ENCODE measurements around the gene COX6B1.
"Not testable (repeated sequence)": the region's sequence is repeated elsewhere in the genome, so short reads cannot be mapped to it uniquely, and the experiment has no call there.

Gene COX6B1

GRCh38 chr19:35636651-35637050 lies 11.5 kb upstream of the COX6B1 start:
- DNase-seq: no peak

DNA sequence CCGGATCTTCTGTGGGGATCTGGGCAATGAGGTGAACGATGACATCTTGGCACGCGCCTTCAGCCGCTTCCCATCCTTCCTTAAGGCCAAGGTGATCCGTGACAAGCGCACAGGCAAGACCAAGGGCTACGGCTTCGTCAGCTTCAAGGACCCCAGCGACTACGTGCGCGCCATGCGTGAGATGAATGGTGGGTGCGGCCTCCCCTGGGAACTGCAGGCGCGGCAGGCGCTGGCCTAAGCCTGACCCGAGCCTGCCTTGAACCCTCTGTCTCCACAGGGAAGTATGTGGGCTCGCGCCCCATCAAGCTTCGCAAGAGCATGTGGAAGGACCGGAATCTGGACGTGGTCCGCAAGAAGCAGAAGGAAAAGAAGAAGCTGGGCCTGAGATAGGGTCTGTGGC lies 11.0 kb upstream of the COX6B1 start:
- no peak for DNase-seq

GRCh38 chr19:35639321-35639639 lies 8.8 kb upstream of the COX6B1 start:
- no peak for DNase-seq

- no peak for DNase-seq
Measured at GRCh38 chr19:35639863-35640262, 8.3 kb upstream of the COX6B1 start.

GRCh38 chr19:35641515-35642151 lies 6.5 kb upstream of the COX6B1 start, which contains the start of gene ETV2:
TSS of gene ETV2 (plus strand) at chr19:35641745. CDS start at chr19:35642461, 716 bp downstream.
- DNase-seq: no peak

GRCh38 chr19:35642312-35642711 lies 5.8 kb upstream of the COX6B1 start:
- no peak for DNase-seq

DNA sequence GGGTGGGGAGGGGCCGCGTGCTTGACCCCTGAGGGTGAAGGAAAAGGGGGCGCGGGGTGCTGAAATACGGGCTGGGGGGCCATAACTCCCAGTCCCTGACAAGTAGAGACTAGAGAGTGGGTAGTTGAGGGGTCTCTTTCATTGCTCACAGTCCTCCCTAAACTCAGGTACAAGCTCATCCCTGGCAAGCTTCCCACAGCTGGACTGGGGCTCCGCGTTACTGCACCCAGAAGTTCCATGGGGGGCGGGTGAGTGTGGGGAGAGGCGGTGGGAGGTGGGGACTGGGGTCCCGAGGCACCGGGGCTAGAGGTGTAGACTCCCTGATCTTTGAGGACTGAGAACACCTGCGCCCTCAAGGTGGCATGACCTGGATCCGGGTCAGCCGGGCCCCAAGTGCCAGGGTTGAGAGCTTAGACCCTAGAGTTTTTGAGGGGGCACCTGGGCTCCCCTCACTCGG lies 5.3 kb upstream of the COX6B1 start:
- DNase-seq: no peak

DNA sequence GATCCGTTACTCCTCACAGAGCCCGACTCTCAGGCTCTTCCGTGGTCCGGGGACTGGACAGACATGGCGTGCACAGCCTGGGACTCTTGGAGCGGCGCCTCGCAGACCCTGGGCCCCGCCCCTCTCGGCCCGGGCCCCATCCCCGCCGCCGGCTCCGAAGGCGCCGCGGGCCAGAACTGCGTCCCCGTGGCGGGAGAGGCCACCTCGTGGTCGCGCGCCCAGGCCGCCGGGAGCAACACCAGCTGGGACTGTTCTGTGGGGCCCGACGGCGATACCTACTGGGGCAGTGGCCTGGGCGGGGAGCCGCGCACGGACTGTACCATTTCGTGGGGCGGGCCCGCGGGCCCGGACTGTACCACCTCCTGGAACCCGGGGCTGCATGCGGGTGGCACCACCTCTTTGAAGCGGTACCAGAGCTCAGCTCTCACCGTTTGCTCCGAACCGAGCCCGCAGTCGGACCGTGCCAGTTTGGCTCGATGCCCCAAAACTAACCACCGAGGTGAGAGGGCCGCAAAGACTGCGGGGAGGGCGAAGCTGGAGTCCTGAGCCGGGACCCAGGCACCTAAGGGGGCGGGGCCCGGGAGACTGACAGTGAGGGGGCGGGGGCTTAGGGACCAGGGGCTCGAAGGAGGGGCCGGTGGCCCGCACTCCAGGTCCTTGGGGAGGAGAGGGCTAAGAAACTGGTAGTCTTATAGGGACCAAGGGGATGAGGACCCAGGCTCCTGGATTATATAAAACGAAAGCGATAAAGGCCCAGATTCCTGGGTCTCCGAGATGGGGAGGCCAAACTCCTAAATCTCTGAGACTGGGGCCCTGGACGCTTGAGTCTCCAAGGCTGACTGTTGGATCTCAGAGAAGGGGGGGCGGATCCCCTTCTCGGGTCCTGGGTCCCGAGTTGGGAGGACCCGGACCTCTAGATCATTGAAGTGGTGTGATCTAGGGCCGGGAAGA lies 4.6 kb upstream of the COX6B1 start:
- peak; percentile 80 for DNase-seq

DNA sequence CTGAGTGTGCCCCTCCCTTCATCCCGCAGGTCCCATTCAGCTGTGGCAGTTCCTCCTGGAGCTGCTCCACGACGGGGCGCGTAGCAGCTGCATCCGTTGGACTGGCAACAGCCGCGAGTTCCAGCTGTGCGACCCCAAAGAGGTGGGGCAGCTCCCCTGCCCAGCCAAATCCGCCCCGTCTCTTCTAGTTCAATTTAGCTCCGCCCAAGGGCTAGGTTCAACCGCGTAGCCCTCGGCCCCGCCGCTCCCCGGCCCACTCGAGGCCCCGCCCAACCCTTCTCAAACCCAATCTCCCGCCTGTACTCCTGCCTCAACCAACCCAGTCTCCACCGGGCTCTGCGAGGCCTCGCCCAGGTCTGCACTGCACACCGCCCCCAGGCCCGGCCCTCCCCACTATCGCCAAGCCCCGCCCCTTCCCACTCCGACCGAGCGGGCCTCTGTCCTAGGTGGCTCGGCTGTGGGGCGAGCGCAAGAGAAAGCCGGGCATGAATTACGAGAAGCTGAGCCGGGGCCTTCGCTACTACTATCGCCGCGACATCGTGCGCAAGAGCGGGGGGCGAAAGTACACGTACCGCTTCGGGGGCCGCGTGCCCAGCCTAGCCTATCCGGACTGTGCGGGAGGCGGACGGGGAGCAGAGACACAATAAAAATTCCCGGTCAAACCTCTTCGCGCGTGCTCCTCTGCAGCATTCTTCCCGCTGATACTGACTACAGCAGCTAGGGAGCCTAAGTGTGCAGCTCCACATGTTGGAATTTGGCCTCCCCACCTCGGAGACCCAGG lies 3.7 kb upstream of the COX6B1 start:
- DNase-seq: peak; percentile 95

- DNase-seq: no peak
Measured at GRCh38 chr19:35644987-35645679, 3.0 kb upstream of the COX6B1 start.

GRCh38 chr19:35645680-35646511 lies 2.2 kb upstream of the COX6B1 start:
- no peak for DNase-seq

- no peak for DNase-seq
Measured at GRCh38 chr19:35650581-35650980, 2.5 kb downstream of the COX6B1 start.

GRCh38 chr19:35654828-35655227 lies 6.7 kb downstream of the COX6B1 start:
- DNase-seq: not testable (repeated sequence)

GRCh38 chr19:35655600-35655999 lies 7.5 kb downstream of the COX6B1 start:
- DNase-seq: no peak

GRCh38 chr19:35656700-35657099 lies 8.6 kb downstream of the COX6B1 start:
- DNase-seq: no peak

- DNase-seq: no peak
Measured at GRCh38 chr19:35657904-35658700, 10.0 kb downstream of the COX6B1 start.

DNA sequence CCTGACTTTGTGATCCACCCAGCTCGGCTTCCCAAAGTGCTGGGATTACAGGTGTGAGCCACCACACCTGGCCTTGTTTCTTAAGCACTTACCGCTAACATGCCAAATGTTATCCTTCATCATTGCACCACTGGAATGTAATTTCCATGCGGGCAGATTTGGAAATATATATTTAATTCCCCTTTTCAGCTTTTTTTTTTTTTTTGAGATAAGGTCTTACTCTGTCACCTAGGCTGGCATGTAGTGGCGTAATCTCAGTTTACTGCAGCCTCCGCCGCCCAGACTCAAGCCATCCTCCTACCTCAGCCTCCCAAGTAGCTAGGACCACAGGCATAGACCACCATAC lies 13.8 kb downstream of the COX6B1 start:
- no peak for DNase-seq

DNA sequence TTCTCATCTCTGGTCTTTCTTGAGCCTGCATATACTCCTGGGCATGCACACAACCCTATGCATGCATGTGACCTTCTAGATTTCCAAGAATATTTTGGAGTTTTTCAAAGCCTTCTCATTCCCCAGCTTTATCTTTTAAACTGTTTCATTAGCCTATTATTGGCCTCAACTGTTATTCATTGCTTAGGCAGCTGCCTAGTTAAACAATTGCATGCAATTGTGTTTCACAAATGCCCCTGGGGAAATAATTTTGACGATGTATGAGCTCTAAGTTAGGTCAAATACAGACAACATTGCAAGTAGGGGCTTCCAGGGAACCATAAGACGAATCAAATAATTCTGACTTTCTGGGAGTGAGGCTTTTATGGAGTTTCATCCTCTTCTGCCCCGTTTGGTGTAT lies 15.9 kb downstream of the COX6B1 start:
- no peak for DNase-seq

DNA sequence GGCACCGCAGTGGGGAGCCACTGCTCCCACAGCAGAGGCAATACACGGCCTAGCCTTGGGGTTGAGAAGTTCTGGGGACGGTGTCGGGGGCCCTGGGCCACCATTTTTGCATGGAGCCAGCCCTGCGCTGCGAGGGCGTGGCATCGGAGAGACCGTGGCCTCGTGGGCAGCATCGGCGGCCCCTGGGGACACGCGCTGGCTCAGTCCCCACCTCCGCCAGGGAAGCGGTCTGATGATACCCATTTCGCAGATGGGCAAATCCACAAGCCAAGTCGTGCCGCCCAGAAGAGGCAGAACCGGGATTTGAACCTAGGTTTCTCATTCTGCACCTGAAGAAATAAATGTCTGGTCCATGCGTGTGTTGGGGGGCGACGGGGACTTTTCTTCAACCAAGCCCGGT lies 17.0 kb downstream of the COX6B1 start:
- no peak for DNase-seq

- no peak for DNase-seq
Measured at GRCh38 chr19:35665604-35666003, 17.5 kb downstream of the COX6B1 start.

- no peak for DNase-seq
Measured at GRCh38 chr19:35666251-35666913, 18.3 kb downstream of the COX6B1 start, which contains the start of gene UPK1A. TSS of gene UPK1A (plus strand) at chr19:35666517. CDS start at chr19:35666813, 296 bp downstream.
